Cardiac muscle cell (in vitro differentiated cells and primary cell): Measurements from ENCODE around the gene KRT76. TPM values are rescaled to one million over a fixed set of nuclear protein-coding genes. Genes with fewer than 3 reads are reported as not detected.
"Not testable (repeated sequence)": the region's sequence is repeated elsewhere in the genome, so short reads cannot be mapped to it uniquely, and the experiment has no call there.

Experiments
- DNase-seq, 2 donors: peaks; one replicate each; pipeline versions ENCODE4 v3.0.0 to v3.0.0-alpha.2; 2010 to 2017; ENCODE audit warnings: low read depth in 1 of 2, low spot score in 1 of 2
- H3K27ac ChIP-seq: fragments of 200-600 bp; sonication (generic); 2 replicates; pipeline ENCODE4 v1.5.1; 2016
- H3K27me3 ChIP-seq: fragments of 200-600 bp; sonication (generic); 2 replicates; pipeline ENCODE4 v1.6.0; 2016; ENCODE audit warnings: control low read depth
- H3K36me3 ChIP-seq: fragments of 200-600 bp; sonication (generic); 2 replicates; pipeline ENCODE4 v1.5.1; 2016; ENCODE audit warnings: control low read depth
- H3K4me1 ChIP-seq: fragments of 200-600 bp; sonication (generic); 2 replicates; pipeline ENCODE4 v1.8.1; 2017; ENCODE audit warnings: low read depth, mild to moderate bottlenecking, mixed run types
- H3K4me3 ChIP-seq: fragments of 200-600 bp; sonication (generic); 2 replicates; pipeline ENCODE4 v1.5.1; 2016; ENCODE audit warnings: mild to moderate bottlenecking
- H3K9me3 ChIP-seq: fragments of 200-600 bp; sonication (generic); 2 replicates; pipeline ENCODE4 v1.5.1; 2017; ENCODE audit warnings: low read depth, mild to moderate bottlenecking, control low read depth
- CTCF ChIP-seq: IDR thresholded peaks from 2 replicates; pipeline ENCODE4 v1.5.1; 2012; ENCODE audit warnings: low read depth, mild to moderate bottlenecking, low read length
- polyA plus RNA-seq: library from polyadenylated mRNA; unstranded; fragments of >200 nt; fragmentation: Nextera tagmentation; extraction: Ambion mirVana; gene quantifications from 2 replicates; pipeline ENCODE4 v1.2.1, GENCODE V29; 2016
- total RNA-seq: library from RNA; depleted of rRNA; stranded (reverse); fragments of >200 nt; gene quantifications from 2 replicates; pipeline ENCODE4 v1.2.3, GENCODE V29; 2016

The KRT76 gene
- total and polyA plus RNA-seq, 2 experiments from 2014 or later, result not detected

GRCh38 chr12:52752516-52752915 is 24.6 kb downstream of the KRT76 start:
- Histone ChIP-seq H3K4me1 (no peaks in the 10 kb centered on the region), H3K9me3 (no peaks in the 10 kb centered on the region), H3K27ac (no peak overlapping the region), H3K36me3 (no peaks in the 10 kb centered on the region), H3K4me3 (no peak overlapping the region), H3K27me3 (peaks cover 4% of the 10 kb centered on the region)
- TF ChIP-seq CTCF, result no peak
- no peak for DNase-seq

GRCh38 chr12:52751795-52752194 is 25.4 kb downstream of the KRT76 start:
- Histone ChIP-seq H3K9me3 (no peaks in the 10 kb centered on the region), H3K4me1 (no peaks in the 10 kb centered on the region), H3K4me3 (no peak overlapping the region), H3K36me3 (no peaks in the 10 kb centered on the region), H3K27ac (no peak overlapping the region), H3K27me3 (peaks cover 4% of the 10 kb centered on the region)
- TF ChIP-seq CTCF, result no peak
- DNase-seq, result no peak

GRCh38 chr12:52750532-52750931 is 26.6 kb downstream of the KRT76 start:
- H3K9me3 ChIP-seq, DNase-seq, H3K27me3 ChIP-seq, H3K4me1 ChIP-seq, H3K36me3 ChIP-seq, H3K4me3 ChIP-seq, H3K27ac ChIP-seq: not testable (repeated sequence)

- no peak for TF ChIP-seq CTCF
- Histone ChIP-seq H3K27me3 (peaks cover 7% of the 10 kb centered on the region), H3K27ac (no peak overlapping the region), H3K4me3 (no peak overlapping the region), H3K4me1 (no peaks in the 10 kb centered on the region), H3K9me3 (no peaks in the 10 kb centered on the region), H3K36me3 (no peaks in the 10 kb centered on the region)
- no peak for DNase-seq
These were observed 27.3 kb downstream of the KRT76 start for GRCh38 chr12:52749827-52750226.

GRCh38 chr12:52748578-52748977 is 28.6 kb downstream of the KRT76 start:
- Histone ChIP-seq H3K27me3 (peaks cover 10% of the 10 kb centered on the region), H3K4me3 (no peak overlapping the region), H3K27ac (no peak overlapping the region), H3K9me3 (no peaks in the 10 kb centered on the region), H3K36me3 (no peaks in the 10 kb centered on the region), H3K4me1 (no peaks in the 10 kb centered on the region)
- DNase-seq, result no peak
- no peak for TF ChIP-seq CTCF

- no peaks in the 10 kb centered on the region for H3K9me3 ChIP-seq
- H3K4me1 ChIP-seq, result no peaks in the 10 kb centered on the region
- no peak for TF ChIP-seq CTCF
These were observed 31.6 kb downstream of the KRT76 start for GRCh38 chr12:52745554-52745953.

More at GRCh38 chr12:52745554-52745953, 31.6 kb downstream of the KRT76 start:
- DNase-seq, result no peak
- Histone ChIP-seq H3K4me3 (no peak overlapping the region), H3K27ac (no peak overlapping the region), H3K27me3 (peaks cover 6% of the 10 kb centered on the region), H3K36me3 (no peaks in the 10 kb centered on the region)
